ENCODE data around the gene PITPNC1. TPM values are rescaled to one million over a fixed set of nuclear protein-coding genes. Genes with fewer than 3 reads are reported as not detected.
A peak's percentile ranks its signal among the peaks of the same experiment; 100 is the strongest.

PITPNC1 gene
- total and polyA plus RNA-seq, 4 donors: 8.0 to 21.1 (median 15.2) TPM

DNA sequence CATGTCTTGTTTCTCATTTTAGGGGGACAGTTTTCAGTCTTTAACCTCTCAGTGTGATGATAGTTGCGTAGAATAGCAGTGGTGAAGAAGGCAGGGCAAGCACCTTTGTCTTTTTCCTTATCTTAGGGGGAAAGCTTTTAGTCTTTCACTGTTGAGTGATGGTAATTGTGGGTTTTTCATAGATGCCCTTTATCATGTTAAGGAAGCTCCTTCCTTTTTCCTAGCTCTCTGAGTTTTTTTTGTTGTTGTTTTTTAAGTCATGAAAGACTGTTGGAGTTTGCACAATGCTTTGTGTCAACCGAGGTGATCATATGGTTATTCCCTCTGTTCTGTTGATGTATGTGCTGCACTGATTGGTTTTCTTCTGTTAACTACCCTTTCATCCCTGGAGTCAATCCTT lies 356.4 kb downstream of the PITPNC1 start:
- no peak for DNase-seq
- Histone ChIP-seq H3K36me3 (ENCODE audit: control insufficient read depth in 4 of 4, insufficient read depth in 4 of 4, low read length in 4 of 4) (peaks cover 15 to 60% (median 46%) of the 10 kb centered on the region in 4 donors), H3K27me3 (ENCODE audit: control insufficient read depth in 3 of 3, insufficient read depth in 3 of 3, low read length in 2 of 3) (no peaks in the 10 kb centered on the region), H3K9me3 (ENCODE audit: control insufficient read depth in 4 of 4, insufficient read depth in 3 of 4, low read length in 3 of 4) (no peaks in the 10 kb centered on the region), H3K4me3 (no peak overlapping the region), H3K9ac (ENCODE audit: insufficient read depth in 1 of 2, low read length in 2 of 2) (no peak overlapping the region), H3K27ac (ENCODE audit: low read depth in 1 of 2, low read length in 1 of 2) (no peak overlapping the region), H3K4me1 (ENCODE audit: control insufficient read depth in 5 of 5, insufficient read depth in 5 of 5, low read length in 5 of 5) (peaks cover 0 to 5% (median 0%) of the 10 kb centered on the region in 5 donors)
- no peak for ATAC-seq (ENCODE audit: insufficient read depth, low FRiP score)
- TF ChIP-seq, protein P1, sequence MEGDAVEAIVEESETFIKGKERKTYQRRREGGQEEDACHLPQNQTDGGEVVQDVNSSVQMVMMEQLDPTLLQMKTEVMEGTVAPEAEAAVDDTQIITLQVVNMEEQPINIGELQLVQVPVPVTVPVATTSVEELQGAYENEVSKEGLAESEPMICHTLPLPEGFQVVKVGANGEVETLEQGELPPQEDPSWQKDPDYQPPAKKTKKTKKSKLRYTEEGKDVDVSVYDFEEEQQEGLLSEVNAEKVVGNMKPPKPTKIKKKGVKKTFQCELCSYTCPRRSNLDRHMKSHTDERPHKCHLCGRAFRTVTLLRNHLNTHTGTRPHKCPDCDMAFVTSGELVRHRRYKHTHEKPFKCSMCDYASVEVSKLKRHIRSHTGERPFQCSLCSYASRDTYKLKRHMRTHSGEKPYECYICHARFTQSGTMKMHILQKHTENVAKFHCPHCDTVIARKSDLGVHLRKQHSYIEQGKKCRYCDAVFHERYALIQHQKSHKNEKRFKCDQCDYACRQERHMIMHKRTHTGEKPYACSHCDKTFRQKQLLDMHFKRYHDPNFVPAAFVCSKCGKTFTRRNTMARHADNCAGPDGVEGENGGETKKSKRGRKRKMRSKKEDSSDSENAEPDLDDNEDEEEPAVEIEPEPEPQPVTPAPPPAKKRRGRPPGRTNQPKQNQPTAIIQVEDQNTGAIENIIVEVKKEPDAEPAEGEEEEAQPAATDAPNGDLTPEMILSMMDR (IDR thresholded peaks at IDR 0.05; ENCODE audit: control extremely low read depth, extremely low read depth): no peak
- 66 to 75% methylated on average over 2 of the region's 2 CpGs for WGBS, 2 donors

DNA sequence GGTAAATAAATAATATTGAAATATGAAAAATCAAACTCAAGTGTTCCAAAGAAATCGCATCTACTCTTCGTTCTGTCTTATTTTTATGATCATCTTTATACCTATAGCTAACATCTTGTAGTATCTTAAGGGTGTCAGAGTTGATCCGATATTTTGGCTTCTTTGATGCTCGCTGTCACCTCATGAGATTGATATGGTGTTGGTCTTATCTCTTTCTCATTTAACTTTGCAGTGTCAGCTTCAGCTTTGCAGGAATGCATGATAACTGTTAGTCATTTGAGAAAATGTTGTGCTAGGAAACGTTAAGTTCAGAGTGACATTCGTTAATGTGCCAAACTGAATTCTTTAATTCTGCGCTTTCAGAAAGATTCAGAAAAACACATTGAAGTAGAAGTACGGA lies 360.1 kb downstream of the PITPNC1 start:
- ATAC-seq (ENCODE audit: insufficient read depth, low FRiP score): no peak
- Histone ChIP-seq H3K27me3 (ENCODE audit: control insufficient read depth in 3 of 3, insufficient read depth in 3 of 3, low read length in 2 of 3) (no peaks in the 10 kb centered on the region), H3K4me1 (ENCODE audit: control insufficient read depth in 5 of 5, insufficient read depth in 5 of 5, low read length in 5 of 5) (peaks cover 0 to 5% (median 0%) of the 10 kb centered on the region in 5 donors), H3K36me3 (ENCODE audit: control insufficient read depth in 4 of 4, insufficient read depth in 4 of 4, low read length in 4 of 4) (peaks cover 15 to 52% (median 43%) of the 10 kb centered on the region in 4 donors), H3K27ac (ENCODE audit: low read depth in 1 of 2, low read length in 1 of 2) (no peak overlapping the region), H3K4me3 (no peak overlapping the region), H3K9ac (ENCODE audit: insufficient read depth in 1 of 2, low read length in 2 of 2) (no peak overlapping the region), H3K9me3 (ENCODE audit: control insufficient read depth in 4 of 4, insufficient read depth in 3 of 4, low read length in 3 of 4) (no peaks in the 10 kb centered on the region)
- DNase-seq: no peak
- WGBS, 2 donors: 82 to 91% methylated on average over 8 of the region's 8 CpGs
- TF ChIP-seq, protein P1 (IDR thresholded peaks at IDR 0.05; ENCODE audit: control extremely low read depth, extremely low read depth): no peak

DNA sequence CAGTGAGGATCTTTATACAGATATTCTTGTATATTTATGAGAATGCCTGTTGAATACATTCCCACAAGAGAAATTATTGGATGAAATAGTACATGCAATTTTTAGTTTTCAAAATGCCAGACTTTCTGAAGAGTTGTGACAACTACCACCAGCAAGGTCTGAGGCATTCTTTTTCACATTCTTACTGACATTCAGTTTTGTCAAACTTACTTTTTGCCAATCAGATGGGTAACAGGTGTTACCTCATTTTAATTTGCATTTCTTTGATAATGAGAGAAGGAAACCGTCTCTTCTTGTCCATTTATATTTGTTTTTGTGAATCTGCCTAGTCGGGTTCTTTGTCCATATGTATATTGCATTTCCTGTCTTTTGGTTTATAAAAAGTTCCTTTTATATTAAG lies 364.9 kb downstream of the PITPNC1 start:
- DNase-seq (no peak), ATAC-seq (ENCODE audit: insufficient read depth, low FRiP score) (no peak)
- H3K36me3 ChIP-seq (ENCODE audit: control insufficient read depth in 4 of 4, insufficient read depth in 4 of 4, low read length in 4 of 4): peaks cover 18 to 47% (median 38%) of the 10 kb centered on the region in 4 donors
- H3K9ac ChIP-seq (ENCODE audit: insufficient read depth in 1 of 2, low read length in 2 of 2): no peak overlapping the region
- H3K27ac ChIP-seq (ENCODE audit: low read depth in 1 of 2, low read length in 1 of 2): no peak overlapping the region
- no peaks in the 10 kb centered on the region for H3K9me3 ChIP-seq (ENCODE audit: control insufficient read depth in 4 of 4, insufficient read depth in 3 of 4, low read length in 3 of 4)
- H3K4me1 ChIP-seq (ENCODE audit: control insufficient read depth in 5 of 5, insufficient read depth in 5 of 5, low read length in 5 of 5): no peaks in the 10 kb centered on the region
- no peak overlapping the region for H3K4me3 ChIP-seq
- no peaks in the 10 kb centered on the region for H3K27me3 ChIP-seq (ENCODE audit: control insufficient read depth in 3 of 3, insufficient read depth in 3 of 3, low read length in 2 of 3)
- WGBS, 2 donors: 70 to 85% methylated on average over 2 of the region's 2 CpGs
- TF ChIP-seq, protein P1 (IDR thresholded peaks at IDR 0.05; ENCODE audit: control extremely low read depth, extremely low read depth): no peak

Small RNA genes lying within 50 kb of the gene (small RNA-seq; reads per million reads assigned to genes)
- gene MIR548AA2 (ENCODE audit: low replicate concordance) (not detected), gene MIR548D2 (ENCODE audit: low replicate concordance) (not detected), gene RF00019 (ENCODE audit: low replicate concordance) (not detected), gene RN7SL756P (ENCODE audit: low replicate concordance) (not detected), gene SNORA38B (ENCODE audit: low replicate concordance) (1.2 reads per million, percentile 85 among the genes with 10 or more reads in this experiment)

Other genes starting within 250 kb of the PITPNC1 start
- gene HELZ, start 132.1 kb upstream of the PITPNC1 start, total RNA-seq: 100 to 1,000 TPM in 1 of 2 donors, 10 to 100 TPM in 1; 49.6 to 175 TPM
- gene HELZ, start 132.1 kb upstream of the PITPNC1 start, polyA plus RNA-seq: 1 to 10 TPM; 5.5 to 5.9 TPM
- 10 to 100 TPM; 43.4 to 47.8 TPM for gene PSMD12, start 10.7 kb upstream of the PITPNC1 start, total RNA-seq
- gene PSMD12, start 10.7 kb upstream of the PITPNC1 start, polyA plus RNA-seq: 10 to 100 TPM; 27.3 to 31.0 TPM

Data from lung (tissue), 13 donors.